ENCODE measurements around the gene DUSP2.

GRCh38 chr2:96098900-96099590, 46.2 kb downstream of the DUSP2 start:
- TF ChIP-seq POLR2A (IDR thresholded peaks at IDR 0.05): no peak
- no peak for TF ChIP-seq CTCF (IDR thresholded peaks at IDR 0.05)

Data from body of pancreas (tissue), 4 donors.